ENCODE data around the gene TOX2. TPM values are rescaled to one million over a fixed set of nuclear protein-coding genes. Genes with fewer than 3 reads are reported as not detected.

The TOX2 gene
- total RNA-seq, 1 donor from 2014 or later: not detected

- no peak for DNase-seq (ENCODE audit: low read depth)
Measured at GRCh38 chr20:44080064-44080463, 165.4 kb downstream of the TOX2 start.

- DNase-seq (ENCODE audit: low read depth): peak; percentile 63
Measured at GRCh38 chr20:44080646-44081267, 166.1 kb downstream of the TOX2 start.

GRCh38 chr20:44081476-44081875 lies 166.8 kb downstream of the TOX2 start:
- no peak for DNase-seq (ENCODE audit: low read depth)

- no peak for DNase-seq (ENCODE audit: low read depth)
Measured at GRCh38 chr20:44081888-44082287, 167.2 kb downstream of the TOX2 start.

- DNase-seq (ENCODE audit: low read depth): peak; percentile 97
Measured at GRCh38 chr20:44083220-44083933, 168.7 kb downstream of the TOX2 start.

GRCh38 chr20:44084439-44084838 lies 169.8 kb downstream of the TOX2 start:
- DNase-seq (ENCODE audit: low read depth): no peak

- DNase-seq (ENCODE audit: low read depth): no peak
Measured at GRCh38 chr20:44084891-44085290, 170.2 kb downstream of the TOX2 start.

- no peak for DNase-seq (ENCODE audit: low read depth)
Measured at GRCh38 chr20:44085616-44086434, 171.2 kb downstream of the TOX2 start.

- no peak for DNase-seq (ENCODE audit: low read depth)
Measured at GRCh38 chr20:44087051-44087856, 172.6 kb downstream of the TOX2 start.

GRCh38 chr20:44087857-44088120 lies 173.1 kb downstream of the TOX2 start:
- no peak for DNase-seq (ENCODE audit: low read depth)

- DNase-seq (ENCODE audit: low read depth): peak; percentile 73
Measured at GRCh38 chr20:44089987-44090674, 175.5 kb downstream of the TOX2 start.

GRCh38 chr20:44091026-44091425 lies 176.4 kb downstream of the TOX2 start:
- no peak for DNase-seq (ENCODE audit: low read depth)

- peak; percentile 58 for DNase-seq (ENCODE audit: low read depth)
Measured at GRCh38 chr20:44092551-44093248, 178.0 kb downstream of the TOX2 start.

- no peak for DNase-seq (ENCODE audit: low read depth)
Measured at GRCh38 chr20:44093249-44093582, 178.6 kb downstream of the TOX2 start.

- DNase-seq (ENCODE audit: low read depth): no peak
Measured at GRCh38 chr20:44095831-44096230, 181.2 kb downstream of the TOX2 start.

- peak; percentile 50 for DNase-seq (ENCODE audit: low read depth)
Measured at GRCh38 chr20:44097521-44098255, 183.0 kb downstream of the TOX2 start.

- no peak for DNase-seq (ENCODE audit: low read depth)
Measured at GRCh38 chr20:44098256-44098630, 183.6 kb downstream of the TOX2 start.

GRCh38 chr20:44098657-44099056 lies 184.0 kb downstream of the TOX2 start:
- DNase-seq (ENCODE audit: low read depth): no peak

GRCh38 chr20:44099832-44100231 lies 185.2 kb downstream of the TOX2 start:
- no peak for DNase-seq (ENCODE audit: low read depth)

GRCh38 chr20:44102582-44102981 lies 187.9 kb downstream of the TOX2 start:
- DNase-seq (ENCODE audit: low read depth): no peak
